ENCODE results near the gene STARD3NL. TPM values are rescaled to one million over a fixed set of nuclear protein-coding genes. Genes with fewer than 3 reads are reported as not detected.

The STARD3NL gene
- polyA plus RNA-seq, 1 donor (not counting 4 experiments of a cell fraction or from before 2014, with no cell fraction given) = 45.1 TPM

DNA sequence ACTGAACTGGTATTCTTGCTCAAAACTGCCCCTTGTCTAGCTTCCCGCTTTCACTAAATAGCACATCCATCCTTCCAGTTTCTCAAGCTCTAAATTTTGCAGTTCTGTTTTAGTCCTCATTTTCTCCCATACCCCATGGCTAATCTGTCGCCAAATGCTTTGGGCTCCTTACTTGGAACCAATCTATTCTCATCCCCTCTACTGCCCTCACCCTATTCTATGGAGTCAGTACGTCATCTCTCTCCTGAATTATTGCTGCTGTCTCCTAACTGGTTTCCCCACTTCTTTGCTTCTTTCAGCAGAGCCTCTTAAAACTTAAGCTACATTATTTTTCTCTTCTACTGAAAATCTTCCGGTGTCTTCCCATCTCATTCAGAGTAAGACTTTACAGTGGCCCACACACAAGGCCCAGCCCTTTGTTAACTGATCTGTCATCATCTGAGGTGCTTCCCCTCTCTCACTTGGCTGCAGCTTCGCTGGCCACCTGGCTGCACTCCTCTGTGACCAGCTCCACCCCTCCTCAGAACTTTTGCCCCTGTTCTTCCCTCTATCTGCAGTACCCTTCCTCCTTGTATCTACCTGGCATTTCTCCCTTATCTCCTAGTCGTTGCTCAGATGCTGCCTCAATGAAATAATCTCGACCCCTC is 9.9 kb downstream of the STARD3NL start:
- Histone ChIP-seq H3K9me1 (ENCODE audit: control insufficient read depth, extremely low read depth, insufficient read depth, low read length) (no peaks in the 10 kb centered on the region), H4K20me1 (ENCODE audit: control insufficient read depth, extremely low read depth, insufficient read depth, low read length) (no peaks in the 10 kb centered on the region), H3K4me2 (ENCODE audit: control insufficient read depth, extremely low read depth, insufficient read depth, low read depth, low read length) (no peak overlapping the region), H3K9ac (ENCODE audit: control insufficient read depth, extremely low read depth, insufficient read depth, low read length) (no peak overlapping the region), H3K4me3 (ENCODE audit: control insufficient read depth in 2 of 3, extremely low read depth in 1 of 3, insufficient read depth in 2 of 3, low read depth in 1 of 3, low read length in 3 of 3) (no peak overlapping the region), H3K9me3 (ENCODE audit: control insufficient read depth, low read depth, low read length) (no peaks in the 10 kb centered on the region), H3K79me2 (ENCODE audit: control insufficient read depth, insufficient read depth, low read length) (peaks cover 67% of the 10 kb centered on the region), H3K36me3 (ENCODE audit: control insufficient read depth in 2 of 2, extremely low read depth in 1 of 2, insufficient read depth in 2 of 2, low read length in 2 of 2) (peaks cover 0 to 1% of the 10 kb centered on the region in 2 experiments), H2AFZ (ENCODE audit: control insufficient read depth, low read length) (no peak overlapping the region), H3K27ac (ENCODE audit: control insufficient read depth, insufficient read depth, low read length) (no peak overlapping the region), H3K4me1 (ENCODE audit: control insufficient read depth, extremely low read depth, insufficient read depth, low read length) (peaks cover 8% of the 10 kb centered on the region), H3K27me3 (ENCODE audit: control insufficient read depth, extremely low read depth, insufficient read depth, low read length) (no peaks in the 10 kb centered on the region)
- no peak for DNase-seq (ENCODE audit: low read depth, low spot score)
- no peak for FAIRE-seq
- no peak for TF ChIP-seq EZH2 (IDR thresholded peaks at IDR 0.05; ENCODE audit: low read length)
- TF ChIP-seq, protein P1, sequence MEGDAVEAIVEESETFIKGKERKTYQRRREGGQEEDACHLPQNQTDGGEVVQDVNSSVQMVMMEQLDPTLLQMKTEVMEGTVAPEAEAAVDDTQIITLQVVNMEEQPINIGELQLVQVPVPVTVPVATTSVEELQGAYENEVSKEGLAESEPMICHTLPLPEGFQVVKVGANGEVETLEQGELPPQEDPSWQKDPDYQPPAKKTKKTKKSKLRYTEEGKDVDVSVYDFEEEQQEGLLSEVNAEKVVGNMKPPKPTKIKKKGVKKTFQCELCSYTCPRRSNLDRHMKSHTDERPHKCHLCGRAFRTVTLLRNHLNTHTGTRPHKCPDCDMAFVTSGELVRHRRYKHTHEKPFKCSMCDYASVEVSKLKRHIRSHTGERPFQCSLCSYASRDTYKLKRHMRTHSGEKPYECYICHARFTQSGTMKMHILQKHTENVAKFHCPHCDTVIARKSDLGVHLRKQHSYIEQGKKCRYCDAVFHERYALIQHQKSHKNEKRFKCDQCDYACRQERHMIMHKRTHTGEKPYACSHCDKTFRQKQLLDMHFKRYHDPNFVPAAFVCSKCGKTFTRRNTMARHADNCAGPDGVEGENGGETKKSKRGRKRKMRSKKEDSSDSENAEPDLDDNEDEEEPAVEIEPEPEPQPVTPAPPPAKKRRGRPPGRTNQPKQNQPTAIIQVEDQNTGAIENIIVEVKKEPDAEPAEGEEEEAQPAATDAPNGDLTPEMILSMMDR (optimal IDR thresholded peaks at IDR 0.05 in 1 of 3, IDR thresholded peaks at IDR 0.05 in 1 of 3, conservative IDR thresholded peaks at IDR 0.05 in 1 of 3; ENCODE audit: extremely low read depth in 1 of 3, insufficient read depth in 2 of 3, low read length in 3 of 3) = no peak
- dilution Hi-C loops (cut with MboI; ENCODE audit: extremely low pct_ligation_motif_present, low sequenced_read_pairs) = no loop called here

DNA sequence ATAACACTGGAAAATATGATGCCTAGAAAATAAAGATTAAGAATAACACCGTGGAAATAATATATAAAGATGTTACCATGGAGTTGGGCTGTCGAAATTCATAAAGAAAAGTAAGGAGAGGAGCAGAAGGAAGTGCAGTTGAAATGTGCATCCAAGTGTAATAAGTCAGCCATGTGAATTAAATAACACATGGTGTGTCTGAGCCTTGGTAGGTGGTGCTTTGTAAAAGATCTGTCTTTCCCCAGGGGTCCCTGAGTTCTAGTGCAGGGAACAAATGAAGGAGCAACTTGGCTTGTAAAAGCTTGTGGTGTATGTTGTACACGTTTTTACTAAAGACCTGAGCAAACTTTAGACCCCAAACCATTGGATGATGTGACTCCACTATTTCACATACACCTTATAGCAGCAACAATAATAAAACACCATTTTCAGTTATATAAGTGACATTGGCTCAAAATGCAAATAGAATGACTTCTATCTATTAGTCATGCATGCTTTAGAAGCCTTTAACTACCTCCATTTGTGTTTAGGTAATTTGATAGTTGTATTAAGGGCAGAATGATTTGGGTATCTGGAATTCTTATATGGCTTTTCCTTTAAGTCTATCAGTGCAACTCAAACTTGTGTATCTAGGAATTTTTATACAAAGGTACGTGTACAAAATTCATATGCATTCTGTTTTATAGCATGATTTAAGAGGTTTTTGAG is 11.3 kb downstream of the STARD3NL start:
- dilution Hi-C loops (cut with MboI; ENCODE audit: extremely low pct_ligation_motif_present, low sequenced_read_pairs) = no loop called here
- H3K79me2 ChIP-seq (ENCODE audit: control insufficient read depth, insufficient read depth, low read length) = peaks cover 64% of the 10 kb centered on the region
- DNase-seq (ENCODE audit: low read depth, low spot score) (no peak), FAIRE-seq (no peak)
- H3K4me3 ChIP-seq (ENCODE audit: control insufficient read depth in 2 of 3, extremely low read depth in 1 of 3, insufficient read depth in 2 of 3, low read depth in 1 of 3, low read length in 3 of 3) = no peak overlapping the region
- H3K9me3 ChIP-seq (ENCODE audit: control insufficient read depth, low read depth, low read length) = no peaks in the 10 kb centered on the region
- peaks cover 8% of the 10 kb centered on the region for H3K4me1 ChIP-seq (ENCODE audit: control insufficient read depth, extremely low read depth, insufficient read depth, low read length)
- H3K9me1 ChIP-seq (ENCODE audit: control insufficient read depth, extremely low read depth, insufficient read depth, low read length) = no peaks in the 10 kb centered on the region
- no peak overlapping the region for H3K9ac ChIP-seq (ENCODE audit: control insufficient read depth, extremely low read depth, insufficient read depth, low read length)
- no peak overlapping the region for H2AFZ ChIP-seq (ENCODE audit: control insufficient read depth, low read length)
- no peak overlapping the region for H3K27ac ChIP-seq (ENCODE audit: control insufficient read depth, insufficient read depth, low read length)
- TF ChIP-seq, protein P1 (optimal IDR thresholded peaks at IDR 0.05 in 1 of 3, IDR thresholded peaks at IDR 0.05 in 1 of 3, conservative IDR thresholded peaks at IDR 0.05 in 1 of 3; ENCODE audit: extremely low read depth in 1 of 3, insufficient read depth in 2 of 3, low read length in 3 of 3) = no peak
- H4K20me1 ChIP-seq (ENCODE audit: control insufficient read depth, extremely low read depth, insufficient read depth, low read length) = no peaks in the 10 kb centered on the region
- H3K4me2 ChIP-seq (ENCODE audit: control insufficient read depth, extremely low read depth, insufficient read depth, low read depth, low read length) = no peak overlapping the region
- peaks cover 0 to under 1% of the 10 kb centered on the region in 2 experiments for H3K36me3 ChIP-seq (ENCODE audit: control insufficient read depth in 2 of 2, extremely low read depth in 1 of 2, insufficient read depth in 2 of 2, low read length in 2 of 2)
- no peaks in the 10 kb centered on the region for H3K27me3 ChIP-seq (ENCODE audit: control insufficient read depth, extremely low read depth, insufficient read depth, low read length)

Measured in keratinocyte (primary cell).